HG02623 (cell line): ENCODE data around the gene LONP2.
A peak's percentile ranks its signal among the peaks of the same experiment; 100 is the strongest.

Source experiments
- ATAC-seq: cut with Tn5 transposase; IDR thresholded peaks from one replicate; pipeline ENCODE4 v1.9.1; 2021; ENCODE audit warnings: moderate library complexity; ENCODE audit not compliant: unreplicated experiment

Gene LONP2

DNA sequence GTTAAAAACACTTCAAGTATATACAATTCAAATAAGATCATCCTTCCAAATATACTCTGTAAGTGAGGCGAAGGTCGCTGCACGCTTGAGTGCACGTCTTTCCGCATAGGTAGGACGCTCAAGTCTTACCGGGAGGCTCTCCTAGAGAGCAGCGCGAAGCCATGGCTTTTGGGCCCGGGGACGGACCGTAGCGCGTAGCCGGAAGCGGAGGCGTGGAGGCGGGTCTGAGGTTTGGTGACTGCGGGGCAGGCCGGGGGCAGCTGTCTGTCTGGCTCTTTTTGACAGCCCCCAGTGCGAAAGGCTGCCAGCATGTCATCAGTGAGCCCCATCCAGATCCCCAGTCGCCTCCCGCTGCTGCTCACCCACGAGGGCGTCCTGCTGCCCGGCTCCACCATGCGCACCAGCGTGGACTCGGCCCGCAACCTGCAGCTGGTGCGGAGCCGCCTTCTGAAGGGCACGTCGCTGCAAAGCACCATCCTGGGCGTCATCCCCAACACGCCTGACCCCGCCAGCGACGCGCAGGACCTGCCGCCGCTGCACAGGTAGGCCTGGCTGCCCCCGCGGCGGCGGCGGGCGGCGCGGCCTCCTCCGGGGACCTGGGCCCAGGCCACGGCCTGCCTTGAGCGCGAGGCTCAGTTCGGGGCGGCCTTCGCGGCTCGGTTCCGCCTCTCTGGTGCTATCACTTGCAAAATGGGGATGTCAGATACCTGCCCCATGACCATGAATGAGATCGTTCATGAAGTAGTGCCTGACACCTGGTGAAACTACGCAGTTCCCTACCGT, at the start of gene LONP2:
TSS of gene LONP2 (plus strand) at position 221 of the 783 bp plus-strand sequence. CDS start at position 310, 89 bp downstream.
- ATAC-seq = peak; percentile 97

DNA sequence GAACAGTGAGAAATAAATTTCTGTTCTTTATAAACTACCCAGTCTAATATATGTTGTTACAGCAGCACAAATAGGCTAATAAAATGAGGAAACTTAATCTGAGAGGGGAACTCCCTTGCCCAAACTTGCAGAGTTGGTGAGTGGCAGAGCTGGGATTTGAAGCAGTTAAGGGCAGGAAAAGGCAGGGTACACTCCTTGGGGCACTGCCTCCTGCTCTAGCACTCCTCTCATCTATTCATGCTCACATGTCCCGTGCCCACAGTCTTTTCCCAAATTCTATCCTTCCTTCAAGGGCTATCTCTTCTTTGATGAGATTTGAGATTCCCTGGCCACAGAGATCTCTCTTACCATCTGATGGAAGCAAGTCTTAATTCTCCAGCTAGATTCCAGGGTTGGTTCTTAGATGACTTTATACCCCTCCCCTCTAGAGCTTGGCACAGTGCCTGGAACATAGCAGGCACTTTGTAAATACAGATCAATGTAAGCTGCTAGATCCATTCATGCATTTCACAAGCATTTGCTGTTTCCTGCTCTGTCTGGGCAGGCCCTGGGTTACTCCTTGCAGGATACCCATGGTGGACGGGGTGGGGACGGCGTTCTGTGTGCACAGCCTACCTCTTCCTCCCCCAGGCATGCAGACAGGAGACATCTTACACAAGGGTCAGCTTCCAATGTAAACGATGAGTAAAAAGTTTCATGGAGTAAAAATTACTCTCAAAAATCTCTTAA, 49.1 kb upstream of the LONP2 start:
- ATAC-seq = no peak

DNA sequence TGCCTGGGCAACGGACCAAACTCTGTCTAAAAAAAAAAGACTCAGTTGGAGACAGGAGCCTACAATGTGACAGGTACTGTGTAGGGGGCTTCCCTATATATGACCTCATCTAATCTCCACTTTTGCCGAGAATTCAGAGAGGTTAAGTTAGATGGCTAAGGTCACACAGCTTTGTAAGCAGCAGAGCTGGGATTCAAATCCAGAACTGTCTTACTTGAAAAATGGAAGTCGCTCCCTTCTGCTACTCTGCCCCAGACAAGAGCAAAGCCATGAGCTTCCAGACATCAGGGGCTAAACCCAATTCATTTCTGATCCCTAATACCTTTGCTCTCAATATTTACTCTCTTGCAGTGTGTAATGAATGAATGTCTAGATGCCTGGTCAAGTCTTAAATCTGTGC, 46.8 kb upstream of the LONP2 start:
- ATAC-seq = no peak

GRCh38 chr16:48201515-48202201, 42.4 kb upstream of the LONP2 start:
- ATAC-seq = no peak

- no peak for ATAC-seq
Observed at GRCh38 chr16:48203974-48204824, 39.9 kb upstream of the LONP2 start.

GRCh38 chr16:48204825-48205151, 39.3 kb upstream of the LONP2 start:
- ATAC-seq = no peak

DNA sequence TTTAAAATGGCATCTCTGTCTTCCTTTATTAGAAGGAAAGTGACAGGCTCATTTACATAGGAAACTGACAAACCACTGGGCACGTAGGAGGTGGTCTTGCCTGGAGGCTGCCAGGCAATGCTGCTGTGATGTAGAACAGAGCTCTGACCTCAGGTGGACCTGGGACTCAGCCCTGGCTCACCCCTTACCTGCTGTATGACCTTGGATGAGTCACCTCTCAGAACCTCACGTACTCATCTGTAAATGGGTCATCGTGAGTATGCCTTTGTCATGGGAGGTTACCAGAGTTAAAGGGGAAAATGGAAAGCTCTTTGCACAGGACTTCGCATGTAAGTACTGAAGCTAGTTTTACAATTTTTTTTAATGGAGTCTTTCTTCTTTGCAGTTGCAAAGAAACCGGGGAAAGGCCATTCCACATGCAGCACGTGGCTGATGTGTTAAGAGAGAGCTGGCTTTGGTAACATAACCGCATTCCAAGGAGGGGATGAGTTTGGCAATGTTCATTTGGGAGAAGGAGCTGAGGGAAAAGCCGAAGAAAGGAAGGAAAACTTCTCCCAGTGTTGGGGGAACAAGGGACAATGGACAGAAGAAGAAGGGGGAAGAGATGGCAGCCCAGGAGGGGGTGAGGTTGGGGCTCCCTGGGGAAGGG, 37.4 kb upstream of the LONP2 start:
- no peak for ATAC-seq

DNA sequence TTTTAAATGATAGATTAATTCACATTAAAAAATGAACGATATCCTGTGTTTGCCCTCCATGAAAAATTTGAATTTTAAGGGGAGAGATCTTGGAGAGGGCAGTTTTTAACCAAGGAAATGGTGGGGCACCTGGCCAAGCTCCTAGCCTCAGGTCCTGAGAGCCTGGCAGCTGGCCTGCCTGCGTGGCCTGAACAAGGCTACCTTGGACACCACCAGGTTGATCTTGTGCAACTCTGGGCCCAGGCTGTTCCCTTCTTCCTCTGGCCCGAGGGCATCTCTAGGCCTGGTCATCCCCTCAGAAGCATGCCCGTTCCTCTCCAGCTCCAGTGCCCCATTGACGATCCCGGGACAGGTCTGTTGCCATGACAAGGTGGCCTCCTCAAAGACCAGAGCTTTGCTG, 33.4 kb upstream of the LONP2 start:
- no peak for ATAC-seq

DNA sequence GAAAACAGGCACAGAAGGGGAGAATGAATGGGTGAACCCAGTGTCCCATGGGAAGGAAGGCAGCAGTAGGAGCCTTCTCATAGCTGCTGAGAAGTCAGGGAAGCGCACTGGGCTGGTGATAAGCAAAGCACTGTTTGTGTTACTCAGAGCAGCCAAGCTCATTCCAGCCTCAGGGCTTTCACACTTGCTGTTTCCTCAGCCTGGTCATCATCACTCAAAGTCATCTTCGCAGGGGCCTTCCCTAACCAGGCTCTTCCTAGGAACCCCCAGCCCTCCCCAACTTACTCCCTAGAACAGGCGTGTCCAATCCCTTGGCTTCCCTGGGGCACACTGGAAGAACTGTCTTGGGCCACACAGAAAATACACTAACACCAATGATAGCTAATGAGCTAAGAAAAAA, 32.1 kb upstream of the LONP2 start:
- ATAC-seq = no peak

DNA sequence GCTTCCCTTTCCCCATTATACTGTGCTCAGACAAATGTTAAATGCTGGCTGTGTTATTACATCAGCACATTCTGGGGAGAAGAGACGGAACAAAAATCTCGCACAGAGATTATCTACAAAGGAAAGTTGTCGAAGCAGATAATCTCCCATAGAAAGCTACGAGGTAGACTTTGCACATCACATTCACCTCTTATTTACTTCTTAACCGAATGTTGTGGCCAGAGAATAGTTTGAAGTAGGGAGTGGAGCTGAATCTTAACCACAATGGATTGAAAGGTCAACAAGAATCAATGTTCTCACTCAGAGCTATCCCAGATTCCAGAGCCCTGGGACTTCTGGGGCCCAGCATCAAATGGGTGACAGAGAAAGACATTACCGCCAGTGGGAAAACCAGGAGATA, 28.4 kb upstream of the LONP2 start:
- ATAC-seq = no peak

GRCh38 chr16:48217708-48218107, 26.4 kb upstream of the LONP2 start:
- ATAC-seq = no peak

GRCh38 chr16:48218473-48218872, 25.6 kb upstream of the LONP2 start:
- ATAC-seq = no peak

- no peak for ATAC-seq
Observed at GRCh38 chr16:48220891-48221290, 23.2 kb upstream of the LONP2 start.

- ATAC-seq = no peak
Observed at GRCh38 chr16:48223490-48223889, 20.6 kb upstream of the LONP2 start.

DNA sequence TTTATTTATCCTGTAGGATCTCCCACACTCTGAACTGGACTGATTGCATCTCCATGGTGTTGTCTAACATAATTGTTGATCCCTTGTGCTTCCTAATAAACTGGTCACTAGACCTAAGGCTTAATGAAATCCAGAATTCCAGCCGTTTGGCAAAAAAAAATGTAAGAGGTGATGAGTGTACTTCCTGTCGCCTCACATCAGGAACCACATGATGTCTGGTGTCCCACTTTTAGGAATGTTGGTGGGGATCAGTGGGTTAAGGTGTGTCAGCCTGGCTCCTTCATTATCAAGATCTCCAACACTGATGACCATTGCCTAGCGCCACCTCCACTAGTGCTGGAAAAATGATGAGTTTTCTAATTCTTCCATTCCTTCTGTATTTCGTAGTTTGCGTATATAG, 18.6 kb upstream of the LONP2 start:
- ATAC-seq = no peak

DNA sequence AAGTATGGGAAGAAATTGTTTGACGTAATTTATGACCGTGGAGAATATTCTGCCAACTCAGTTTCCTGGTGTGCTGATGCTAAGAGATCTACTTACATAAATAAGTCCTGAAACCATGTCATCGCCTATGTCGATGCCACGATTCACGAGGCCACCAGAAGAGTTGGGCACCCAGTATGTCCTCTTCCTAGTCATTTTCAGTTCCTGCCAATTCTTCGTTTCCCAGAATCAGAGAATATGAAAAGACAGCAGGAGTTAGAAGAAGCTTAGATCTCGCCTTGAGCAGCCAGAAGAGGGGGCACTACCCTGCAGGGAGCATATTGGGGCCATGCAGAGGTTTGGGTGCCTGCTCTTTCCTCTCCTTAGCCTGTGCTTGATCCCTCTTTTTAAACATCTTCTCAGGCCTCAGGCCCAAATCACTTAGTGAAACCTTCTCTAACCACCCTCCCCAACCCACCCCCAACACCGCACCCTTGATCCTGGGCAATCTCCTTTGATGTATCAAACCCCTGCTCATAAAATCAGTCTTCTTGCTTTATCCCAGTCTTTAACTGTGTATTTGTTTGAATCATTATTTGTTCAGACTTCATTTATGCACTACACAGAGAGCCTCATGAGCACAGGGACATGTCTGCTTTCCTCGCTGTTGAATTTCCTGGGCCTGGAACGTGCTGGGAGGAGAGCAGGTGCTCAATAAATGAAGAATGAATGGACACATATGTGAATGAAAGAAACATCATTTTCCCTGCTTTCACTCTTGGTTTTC, 12.2 kb upstream of the LONP2 start:
- ATAC-seq = no peak

- ATAC-seq = no peak
Observed at GRCh38 chr16:48232493-48233040, 11.5 kb upstream of the LONP2 start.

- ATAC-seq = no peak
Observed at GRCh38 chr16:48234630-48235029, 9.5 kb upstream of the LONP2 start.

DNA sequence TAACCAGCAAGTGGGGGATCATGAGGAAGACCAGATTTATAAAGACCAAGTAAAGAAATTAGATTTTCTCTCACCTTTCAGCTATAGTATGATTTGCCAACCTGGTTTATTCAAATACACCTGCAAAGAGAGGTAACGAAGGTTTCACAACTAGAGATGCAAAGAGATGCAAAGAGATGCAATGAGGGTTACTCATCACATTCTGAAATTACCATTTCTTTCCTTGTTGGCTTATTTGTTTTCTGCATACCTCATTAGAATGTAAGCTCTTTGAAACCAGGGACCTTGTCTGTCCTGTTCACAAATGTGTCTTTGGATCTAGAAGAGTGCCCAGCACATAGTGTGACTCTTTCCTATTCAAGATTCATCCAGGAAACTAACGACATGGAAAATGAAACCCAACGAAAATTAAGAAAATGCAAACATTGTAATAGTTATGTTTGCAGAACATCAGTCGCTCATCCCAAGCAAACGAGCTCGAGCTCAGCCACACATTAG, 9.0 kb upstream of the LONP2 start:
- ATAC-seq = no peak
